NCI-H774 (cell line): ENCODE results near the gene PNCK.

Source experiments
- DNase-seq: peaks from one replicate; lab custom pipeline; 2025; lab: John Stamatoyannopoulos, UW

PNCK gene

GRCh38 chrX:153626863-153627674, 46.5 kb downstream of the PNCK start:
- no peak for DNase-seq

- no peak for DNase-seq
These were observed 47.5 kb downstream of the PNCK start for GRCh38 chrX:153626025-153626633.

GRCh38 chrX:153625271-153626024, 48.2 kb downstream of the PNCK start:
- no peak for DNase-seq

GRCh38 chrX:153624196-153625091, 49.2 kb downstream of the PNCK start:
- DNase-seq: no peak

GRCh38 chrX:153623310-153624029, 50.1 kb downstream of the PNCK start:
- no peak for DNase-seq

- DNase-seq: no peak
These were observed 50.8 kb downstream of the PNCK start for GRCh38 chrX:153622661-153623309.

- DNase-seq: no peak
These were observed 51.5 kb downstream of the PNCK start for GRCh38 chrX:153621949-153622598.

GRCh38 chrX:153620576-153620975, 53.0 kb downstream of the PNCK start:
- DNase-seq: no peak
